ENCODE measurements around the gene EP400. TPM values are rescaled to one million over a fixed set of nuclear protein-coding genes. Genes with fewer than 3 reads are reported as not detected.

Gene EP400
- total and polyA plus RNA-seq, 9 of the 15 experiments (the other 6 are each of a cell fraction or from before 2014, with no cell fraction given) = 4.5 to 58.0 (median 7.0) TPM

DNA sequence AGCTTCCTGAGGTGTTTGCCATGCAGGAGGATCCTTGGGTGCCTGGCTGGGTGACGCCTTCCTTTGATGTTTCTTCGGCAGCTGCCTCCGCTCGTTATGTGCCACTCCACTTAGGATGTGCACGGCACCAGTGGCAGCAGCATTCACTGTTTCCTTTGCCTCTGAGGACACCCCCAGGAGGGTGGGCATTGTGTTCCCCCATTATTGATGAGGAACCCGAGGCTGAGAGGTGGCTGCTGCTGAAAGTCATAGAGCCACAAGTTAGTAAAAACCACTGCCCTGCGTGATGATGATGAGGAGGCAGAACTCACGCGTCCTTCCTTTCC, 41.2 kb downstream of the EP400 start:
- H3K9me1 ChIP-seq (ENCODE audit: control insufficient read depth, insufficient read depth, low read length) = no peaks in the 10 kb centered on the region
- H3K36me3 ChIP-seq (ENCODE audit: control insufficient read depth, insufficient read depth, low read length) = peaks cover 90% of the 10 kb centered on the region
- no peak for ATAC-seq
- H2AFZ ChIP-seq (ENCODE audit: low read depth, low read length) = no peak overlapping the region
- H3K4me2 ChIP-seq (ENCODE audit: insufficient read depth, low read length) = no peak overlapping the region
- CTCF ChIA-PET (ENCODE audit: low intra/inter-chr PET ratio) = no interaction called here
- no peak for FAIRE-seq
- no peak overlapping the region for H3K27ac ChIP-seq (ENCODE audit: extremely low read depth, low read depth, low read length)
- POLR2A ChIA-PET = no interaction called here
- H3K4me3 ChIP-seq = no peak overlapping the region
- WGBS (ENCODE audit: insufficient coverage, low coverage, missing lambda C conversion rate) = 93% methylated on average over 6 of the region's 9 CpGs
- no TSS peak for BruUV-seq (replicated peaks)
- no peaks in the 10 kb centered on the region for H3K27me3 ChIP-seq (ENCODE audit: control insufficient read depth in 2 of 2, insufficient read depth in 2 of 2, low read length in 2 of 2)
- DNase-seq (ENCODE audit: extremely low read depth in 1 of 4, low spot score in 3 of 4) = no peak
- no peak for TF ChIP-seq ZBTB7A (IDR thresholded peaks at IDR 0.05; ENCODE audit: borderline replicate concordance, control insufficient read depth, low read depth, low read length)
- TF ChIP-seq FOXO4 (CRISPR knock-in tag; IDR thresholded peaks at IDR 0.05) = no peak
- TF ChIP-seq TEAD1 (CRISPR knock-in tag; IDR thresholded peaks at IDR 0.05) = no peak
- no peak for TF ChIP-seq MEIS2 (IDR thresholded peaks at IDR 0.05; ENCODE audit: partially characterized antibody)
- TF ChIP-seq KLF6 (CRISPR knock-in tag; IDR thresholded peaks at IDR 0.05; ENCODE audit: borderline replicate concordance) = no peak
- no peak for TF ChIP-seq MCM2 (IDR thresholded peaks at IDR 0.05; ENCODE audit: low read depth)
- no peak for TF ChIP-seq POLR3A (IDR thresholded peaks at IDR 0.05; ENCODE audit: borderline replicate concordance, extremely low read depth, insufficient read depth, insufficient read length)
- TF ChIP-seq PCBP1 (IDR thresholded peaks at IDR 0.05; ENCODE audit: low read depth, low read length, poor library complexity, severe bottlenecking) = no peak
- TF ChIP-seq MECOM (CRISPR knock-in tag; IDR thresholded peaks at IDR 0.05) = no peak
- TF ChIP-seq ZNF282 (CRISPR knock-in tag; IDR thresholded peaks at IDR 0.05) = no peak
- TF ChIP-seq, protein P1, sequence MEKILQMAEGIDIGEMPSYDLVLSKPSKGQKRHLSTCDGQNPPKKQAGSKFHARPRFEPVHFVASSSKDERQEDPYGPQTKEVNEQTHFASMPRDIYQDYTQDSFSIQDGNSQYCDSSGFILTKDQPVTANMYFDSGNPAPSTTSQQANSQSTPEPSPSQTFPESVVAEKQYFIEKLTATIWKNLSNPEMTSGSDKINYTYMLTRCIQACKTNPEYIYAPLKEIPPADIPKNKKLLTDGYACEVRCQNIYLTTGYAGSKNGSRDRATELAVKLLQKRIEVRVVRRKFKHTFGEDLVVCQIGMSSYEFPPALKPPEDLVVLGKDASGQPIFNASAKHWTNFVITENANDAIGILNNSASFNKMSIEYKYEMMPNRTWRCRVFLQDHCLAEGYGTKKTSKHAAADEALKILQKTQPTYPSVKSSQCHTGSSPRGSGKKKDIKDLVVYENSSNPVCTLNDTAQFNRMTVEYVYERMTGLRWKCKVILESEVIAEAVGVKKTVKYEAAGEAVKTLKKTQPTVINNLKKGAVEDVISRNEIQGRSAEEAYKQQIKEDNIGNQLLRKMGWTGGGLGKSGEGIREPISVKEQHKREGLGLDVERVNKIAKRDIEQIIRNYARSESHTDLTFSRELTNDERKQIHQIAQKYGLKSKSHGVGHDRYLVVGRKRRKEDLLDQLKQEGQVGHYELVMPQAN (IDR thresholded peaks at IDR 0.05; ENCODE audit: borderline replicate concordance) = no peak
- no peaks in the 10 kb centered on the region for H4K20me1 ChIP-seq (replicated peaks; ENCODE audit: control insufficient read depth, insufficient read depth, low read length)
- H3K79me2 ChIP-seq (ENCODE audit: control insufficient read depth, insufficient read depth, low read length) = no peaks in the 10 kb centered on the region
- H3K4me1 ChIP-seq (replicated peaks in 1 of 2; ENCODE audit: control insufficient read depth in 2 of 2, insufficient read depth in 2 of 2, low read length in 2 of 2) = peaks cover 4 to 12% of the 10 kb centered on the region in 2 experiments; a peak in 4 of 5 replicates
- H3K9me3 ChIP-seq (replicated peaks; ENCODE audit: control insufficient read depth, insufficient read depth, low read depth, low read length) = no peaks in the 10 kb centered on the region
- H3K9ac ChIP-seq (ENCODE audit: insufficient read depth in 1 of 2, low read depth in 2 of 2, low read length in 2 of 2) = no peak overlapping the region
- in situ Hi-C loops (cut with MboI) = no loop called here
- intact Hi-C loops (cut with micrococcal nuclease) = no loop called here
